ENCODE measurements around the gene CFAP299.

The CFAP299 gene

GRCh38 chr4:80302616-80303223 is 32.8 kb upstream of the CFAP299 start:
- Histone ChIP-seq H3K9ac (ENCODE audit: low read depth, low read length, poor library complexity, severe bottlenecking) (no peak overlapping the region), H3K4me2 (ENCODE audit: low read depth, low read length, poor library complexity, severe bottlenecking) (no peak overlapping the region), H4K20me1 (ENCODE audit: insufficient read depth, low read length, poor library complexity, severe bottlenecking) (no peaks in the 10 kb centered on the region), H3K9me2 (replicated peaks; ENCODE audit: low read depth, low read length) (no peaks in the 10 kb centered on the region), H3F3A (ENCODE audit: low read depth) (no peaks in the 10 kb centered on the region), H3K27me3 (ENCODE audit: insufficient read depth, low read length, poor library complexity, severe bottlenecking) (no peaks in the 10 kb centered on the region), H3K79me2 (ENCODE audit: insufficient read depth, low read length) (no peaks in the 10 kb centered on the region), H3K4me3 (ENCODE audit: low read length, poor library complexity, severe bottlenecking) (no peak overlapping the region), H2AFZ (ENCODE audit: low read length) (no peak overlapping the region), H3K9me3 (ENCODE audit: insufficient read depth, low read depth, low read length) (no peaks in the 10 kb centered on the region), H3K4me1 (ENCODE audit: insufficient read depth, low read length, poor library complexity, severe bottlenecking) (no peaks in the 10 kb centered on the region), H3K36me3 (ENCODE audit: insufficient read depth, low read length) (no peaks in the 10 kb centered on the region)
- no peak for TF ChIP-seq CTCF (conservative IDR thresholded peaks at IDR 0.05; ENCODE audit: low read length)
- TF ChIP-seq EZH2phosphoT487 (IDR thresholded peaks at IDR 0.05; ENCODE audit: borderline replicate concordance): no peak

- H3K4me3 ChIP-seq (ENCODE audit: low read length, poor library complexity, severe bottlenecking): no peak overlapping the region
- H3F3A ChIP-seq (ENCODE audit: low read depth): no peaks in the 10 kb centered on the region
Measured at GRCh38 chr4:80305466-80305865, 30.1 kb upstream of the CFAP299 start.

GRCh38 chr4:80306260-80306659 is 29.3 kb upstream of the CFAP299 start:
- H3K9ac ChIP-seq (ENCODE audit: low read depth, low read length, poor library complexity, severe bottlenecking): no peak overlapping the region
- H2AFZ ChIP-seq (ENCODE audit: low read length): no peak overlapping the region
- H3K79me2 ChIP-seq (ENCODE audit: insufficient read depth, low read length): no peaks in the 10 kb centered on the region
- H3K36me3 ChIP-seq (ENCODE audit: insufficient read depth, low read length): no peaks in the 10 kb centered on the region
- no peaks in the 10 kb centered on the region for H3K9me2 ChIP-seq (replicated peaks; ENCODE audit: low read depth, low read length)
- no peaks in the 10 kb centered on the region for H3K4me1 ChIP-seq (ENCODE audit: insufficient read depth, low read length, poor library complexity, severe bottlenecking)
- H3K27me3 ChIP-seq (ENCODE audit: insufficient read depth, low read length, poor library complexity, severe bottlenecking): no peaks in the 10 kb centered on the region
- H3K4me2 ChIP-seq (ENCODE audit: low read depth, low read length, poor library complexity, severe bottlenecking): no peak overlapping the region
- TF ChIP-seq CTCF (conservative IDR thresholded peaks at IDR 0.05; ENCODE audit: low read length) (no peak), EZH2phosphoT487 (IDR thresholded peaks at IDR 0.05; ENCODE audit: borderline replicate concordance) (no peak)
- H3K9me3 ChIP-seq (ENCODE audit: insufficient read depth, low read depth, low read length): no peaks in the 10 kb centered on the region
- H4K20me1 ChIP-seq (ENCODE audit: insufficient read depth, low read length, poor library complexity, severe bottlenecking): no peaks in the 10 kb centered on the region
- H3K4me3 ChIP-seq (ENCODE audit: low read length, poor library complexity, severe bottlenecking): no peak overlapping the region
- H3F3A ChIP-seq (ENCODE audit: low read depth): no peaks in the 10 kb centered on the region

More at GRCh38 chr4:80305466-80305865, 30.1 kb upstream of the CFAP299 start:
- Histone ChIP-seq H3K27me3 (ENCODE audit: insufficient read depth, low read length, poor library complexity, severe bottlenecking) (no peaks in the 10 kb centered on the region), H3K4me2 (ENCODE audit: low read depth, low read length, poor library complexity, severe bottlenecking) (no peak overlapping the region), H3K9me3 (ENCODE audit: insufficient read depth, low read depth, low read length) (no peaks in the 10 kb centered on the region), H3K79me2 (ENCODE audit: insufficient read depth, low read length) (no peaks in the 10 kb centered on the region), H3K4me1 (ENCODE audit: insufficient read depth, low read length, poor library complexity, severe bottlenecking) (no peaks in the 10 kb centered on the region), H3K9me2 (replicated peaks; ENCODE audit: low read depth, low read length) (no peaks in the 10 kb centered on the region), H4K20me1 (ENCODE audit: insufficient read depth, low read length, poor library complexity, severe bottlenecking) (no peaks in the 10 kb centered on the region), H3K36me3 (ENCODE audit: insufficient read depth, low read length) (no peaks in the 10 kb centered on the region), H2AFZ (ENCODE audit: low read length) (no peak overlapping the region), H3K9ac (ENCODE audit: low read depth, low read length, poor library complexity, severe bottlenecking) (no peak overlapping the region)
- TF ChIP-seq CTCF (conservative IDR thresholded peaks at IDR 0.05; ENCODE audit: low read length) (no peak), EZH2phosphoT487 (IDR thresholded peaks at IDR 0.05; ENCODE audit: borderline replicate concordance) (no peak)

Measured in Loucy (cell line).